LNCAP (cell line): ENCODE data around the gene CPZ.

Experiments used
- TF ChIP-seq, protein P1 (sequence below): fragments of 450-650 bp; IDR thresholded peaks from 2 replicates; pipeline ENCODE4 v1.5.1; 2017; ENCODE audit warnings: mild to moderate bottlenecking

Gene CPZ

DNA sequence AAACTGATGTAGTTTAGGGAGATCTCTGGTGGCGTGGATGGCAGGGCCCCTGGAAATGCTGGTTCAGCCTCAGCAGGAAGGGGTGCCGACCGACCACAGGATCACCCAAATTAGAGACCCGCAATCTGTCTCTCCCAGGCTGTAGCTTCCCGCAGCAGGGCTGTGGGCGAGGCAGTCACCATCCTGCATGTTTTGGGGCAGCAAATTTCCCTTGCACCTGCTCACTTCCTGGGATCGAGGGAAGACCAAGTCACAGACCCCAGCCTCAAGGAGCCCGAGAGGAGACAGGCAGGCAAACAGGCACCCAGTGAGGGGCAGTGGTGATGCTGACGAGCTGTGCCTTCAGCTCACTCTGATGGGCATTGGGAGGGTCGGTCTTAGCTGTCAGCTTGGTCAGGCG lies 33.6 kb upstream of the CPZ start:
- TF ChIP-seq, protein P1, sequence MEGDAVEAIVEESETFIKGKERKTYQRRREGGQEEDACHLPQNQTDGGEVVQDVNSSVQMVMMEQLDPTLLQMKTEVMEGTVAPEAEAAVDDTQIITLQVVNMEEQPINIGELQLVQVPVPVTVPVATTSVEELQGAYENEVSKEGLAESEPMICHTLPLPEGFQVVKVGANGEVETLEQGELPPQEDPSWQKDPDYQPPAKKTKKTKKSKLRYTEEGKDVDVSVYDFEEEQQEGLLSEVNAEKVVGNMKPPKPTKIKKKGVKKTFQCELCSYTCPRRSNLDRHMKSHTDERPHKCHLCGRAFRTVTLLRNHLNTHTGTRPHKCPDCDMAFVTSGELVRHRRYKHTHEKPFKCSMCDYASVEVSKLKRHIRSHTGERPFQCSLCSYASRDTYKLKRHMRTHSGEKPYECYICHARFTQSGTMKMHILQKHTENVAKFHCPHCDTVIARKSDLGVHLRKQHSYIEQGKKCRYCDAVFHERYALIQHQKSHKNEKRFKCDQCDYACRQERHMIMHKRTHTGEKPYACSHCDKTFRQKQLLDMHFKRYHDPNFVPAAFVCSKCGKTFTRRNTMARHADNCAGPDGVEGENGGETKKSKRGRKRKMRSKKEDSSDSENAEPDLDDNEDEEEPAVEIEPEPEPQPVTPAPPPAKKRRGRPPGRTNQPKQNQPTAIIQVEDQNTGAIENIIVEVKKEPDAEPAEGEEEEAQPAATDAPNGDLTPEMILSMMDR, result no peak

DNA sequence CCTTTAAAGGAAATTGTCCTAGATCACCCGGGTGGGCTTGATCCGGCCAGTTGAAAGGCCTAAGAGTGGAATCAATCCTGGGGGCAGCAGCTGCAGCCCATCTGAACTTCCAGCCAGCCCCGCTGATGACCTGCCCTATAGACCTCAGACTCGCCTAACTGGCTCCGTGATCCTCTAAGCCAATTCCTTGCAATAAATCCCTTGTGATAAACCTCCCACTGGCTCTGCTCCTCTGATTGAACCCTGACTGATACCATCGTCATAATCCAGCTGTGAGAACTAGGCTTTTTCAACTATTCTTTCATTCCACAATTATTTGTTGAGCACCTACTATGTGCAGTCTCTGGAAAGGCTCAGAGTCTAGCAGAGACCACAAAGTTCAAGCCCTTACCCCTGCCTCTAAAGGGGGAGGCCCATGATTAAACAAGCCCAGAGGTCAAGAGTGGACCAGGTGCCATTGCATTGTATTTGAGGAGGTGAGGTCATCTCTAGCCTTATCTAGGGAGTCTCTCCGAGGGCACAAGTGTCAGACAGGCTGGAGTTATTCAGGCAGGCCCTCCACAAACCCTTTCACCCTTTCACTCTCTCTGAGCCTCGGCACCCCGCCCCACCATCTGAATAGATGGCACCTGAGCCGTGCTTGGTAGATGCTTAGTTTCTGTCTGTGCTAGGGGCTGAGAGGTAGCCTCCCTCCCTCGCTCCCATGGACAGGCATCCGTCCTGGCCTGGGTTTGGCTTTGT lies 32.9 kb upstream of the CPZ start:
- TF ChIP-seq, protein P1, result no peak

DNA sequence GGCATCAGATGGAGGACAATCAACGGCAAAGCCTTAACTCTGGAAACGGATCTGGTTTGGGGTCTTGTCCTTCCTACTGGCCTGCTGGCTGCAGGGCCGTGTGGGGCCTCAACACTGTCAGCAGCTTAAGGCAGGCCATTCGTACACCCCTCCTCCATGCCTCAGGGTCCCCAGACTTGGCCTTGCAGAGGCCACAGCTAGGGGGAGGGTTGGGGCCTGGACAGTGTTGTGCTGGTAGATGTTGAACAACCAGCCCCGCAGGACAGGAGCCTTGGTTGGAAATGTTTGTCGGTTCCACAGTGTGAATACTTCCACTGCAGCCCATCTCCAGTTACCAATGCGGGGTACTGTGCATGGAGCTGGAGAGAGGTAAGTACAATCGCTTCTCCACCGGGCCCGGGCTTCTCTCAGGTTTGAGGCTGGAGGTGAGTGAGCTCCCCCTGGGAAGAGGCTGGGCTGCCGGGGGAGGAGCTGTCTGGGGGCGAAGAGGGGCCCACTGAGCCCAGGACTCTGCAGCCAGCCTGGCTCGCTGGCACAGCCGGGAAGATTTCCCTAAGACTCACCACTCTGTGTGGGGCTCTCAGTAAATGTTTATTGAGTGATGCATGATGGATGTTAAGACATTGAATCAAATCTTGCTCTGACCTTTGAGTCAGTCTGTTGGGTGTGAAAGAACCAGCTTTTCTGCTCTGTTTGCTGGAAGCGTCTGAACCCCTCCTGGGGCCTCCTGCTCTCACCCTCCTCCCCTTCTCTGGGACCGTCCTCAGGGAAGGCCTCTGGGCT lies 32.1 kb upstream of the CPZ start:
- TF ChIP-seq, protein P1, result no peak

DNA sequence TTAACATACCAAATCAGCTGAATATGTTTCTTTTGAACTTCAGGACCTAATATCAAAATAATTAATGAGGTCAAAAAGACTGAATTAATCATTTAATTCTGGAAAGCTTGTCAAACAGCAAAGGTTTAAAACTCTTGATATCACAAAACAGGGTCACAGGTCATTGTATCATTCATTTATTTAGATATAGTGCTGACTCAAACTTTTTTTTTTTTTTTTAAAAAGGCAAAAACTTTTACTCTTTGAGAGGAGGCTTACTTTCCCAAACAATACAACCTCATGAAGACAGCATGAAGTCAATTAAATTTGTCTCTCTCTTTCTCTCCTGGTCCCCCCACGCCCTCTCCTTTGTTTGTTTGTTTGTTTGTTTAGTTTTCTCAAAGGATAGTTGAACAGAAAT lies 28.0 kb upstream of the CPZ start:
- TF ChIP-seq, protein P1, result no peak

DNA sequence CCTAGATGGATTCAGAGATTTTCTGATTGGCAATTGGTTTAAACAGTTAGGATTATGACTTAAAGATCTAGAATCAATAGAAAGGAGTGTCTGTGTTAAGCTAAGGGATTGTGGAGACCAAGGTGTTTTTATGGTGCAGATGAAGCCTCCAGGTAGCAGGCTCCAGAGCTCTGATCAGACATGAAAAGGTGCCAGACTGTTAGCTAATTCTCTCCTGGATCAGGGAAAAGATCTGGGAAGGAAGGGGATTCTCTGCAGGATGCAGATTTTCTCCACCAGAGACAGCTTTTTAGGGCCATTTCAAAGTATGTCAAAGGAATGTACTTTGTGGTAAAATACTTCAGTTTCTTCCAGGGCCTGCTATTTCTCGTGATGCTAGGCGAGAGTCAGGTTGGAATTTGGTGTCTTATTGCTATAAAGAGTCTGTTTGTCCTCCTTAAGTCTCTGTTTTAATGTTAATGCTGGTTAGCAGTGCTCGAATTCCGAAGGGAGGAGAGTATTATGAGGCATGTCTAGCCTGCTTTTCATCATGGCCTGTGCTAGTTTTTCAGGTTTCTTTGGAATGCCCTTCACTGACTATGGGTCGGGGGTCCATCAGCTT lies 24.4 kb upstream of the CPZ start:
- TF ChIP-seq, protein P1, result no peak

DNA sequence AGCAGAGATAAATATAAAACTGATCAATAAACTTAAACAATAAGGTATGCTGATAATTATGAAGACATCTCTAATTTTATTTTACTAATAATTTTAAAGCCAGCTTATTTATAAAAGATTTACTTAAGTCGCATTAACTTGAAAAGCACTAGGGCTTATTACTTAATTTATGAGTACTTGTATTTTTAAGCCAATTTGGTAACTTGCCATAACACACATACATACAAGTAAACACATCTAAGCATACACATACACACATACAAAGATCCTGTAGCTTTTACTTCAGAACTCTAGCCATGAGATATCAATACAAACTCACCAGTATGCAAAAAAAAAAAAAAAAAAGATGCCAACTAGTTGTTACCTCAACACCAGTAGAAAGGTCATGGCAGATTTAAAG lies 22.4 kb upstream of the CPZ start:
- TF ChIP-seq, protein P1, result no peak

DNA sequence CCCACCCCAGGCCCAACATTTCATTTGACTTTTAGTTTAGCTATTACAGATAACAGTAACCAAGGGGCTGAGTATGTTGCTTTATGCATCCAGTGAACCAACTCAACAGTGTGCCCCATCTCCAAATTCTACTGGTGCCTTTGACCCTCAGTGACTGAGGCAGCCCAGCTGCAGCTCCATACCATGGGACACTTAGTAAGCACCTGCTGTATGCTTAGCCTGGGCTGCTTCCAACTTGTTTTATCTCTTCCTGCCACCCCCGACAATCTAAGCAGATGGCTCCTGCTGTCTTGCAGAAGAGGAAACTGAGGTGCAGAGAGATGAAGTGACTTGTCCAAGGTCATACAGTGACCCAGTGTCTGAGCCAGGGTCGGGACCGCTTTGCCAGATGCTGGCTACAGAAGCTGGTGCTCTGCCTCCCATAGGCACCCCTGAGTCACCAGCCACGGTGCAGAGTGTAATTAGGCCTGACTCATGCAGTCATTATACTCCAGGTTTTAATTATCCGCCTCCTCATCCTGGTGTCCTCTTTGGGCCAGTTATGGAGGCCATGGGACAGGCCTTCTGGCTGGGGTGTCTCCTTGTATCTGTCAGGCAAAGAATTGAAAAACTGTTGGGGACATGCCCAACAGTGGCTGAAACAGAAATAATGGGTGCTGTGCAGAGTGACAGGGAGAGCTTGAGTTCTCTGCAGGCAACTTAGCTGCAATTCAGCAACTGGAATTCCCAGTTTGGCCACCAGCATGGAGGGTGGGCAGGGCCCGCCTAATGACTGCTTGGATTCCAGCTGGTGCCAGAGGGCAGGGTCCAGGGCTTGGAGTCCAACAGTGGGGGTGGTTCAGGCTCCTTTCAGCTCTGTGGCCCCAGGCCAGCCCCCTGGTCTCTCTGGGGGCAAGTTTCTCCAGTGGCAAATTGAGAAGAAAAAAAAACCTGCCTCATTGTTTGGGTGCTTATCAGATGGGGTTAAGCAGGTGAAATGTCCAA lies 20.6 kb upstream of the CPZ start:
- TF ChIP-seq, protein P1, result no peak
